Pancreas (tissue), 10 donors: ENCODE results near the gene FBRS. TPM values are rescaled to one million over a fixed set of nuclear protein-coding genes. Genes with fewer than 3 reads are reported as not detected.
A peak's percentile ranks its signal among the peaks of the same experiment; 100 is the strongest.

Experiments used
- ATAC-seq, 4 donors: fragments of 200-7000 bp; cut with Tn5 transposase; one replicate each; pipeline versions ENCODE4 v1.8.0 to v1.9.1; 2020; ENCODE audit warnings: mild to moderate bottlenecking in 4 of 4, moderate library complexity in 4 of 4
- DNase-seq, 6 donors: peaks; one replicate each; pipeline ENCODE4 v3.0.0-alpha.2; 2020
- FAIRE-seq: peaks from 2 replicates; lab custom pipeline; 2012; peaks lifted over from hg19 to GRCh38; lab: Jason Lieb, UNC
- H3K27ac ChIP-seq, 4 donors: fragments of 200-600 bp; sonication (generic); 1 replicate in 3 of 4; 2 replicates in 1 of 4; pipeline versions ENCODE4 v1.5.0 to v1.8.0; 2020
- H3K27me3 ChIP-seq, 4 donors: fragments of 200-600 bp; one replicate each; pipeline ENCODE4 v1.8.0; 2021
- H3K36me3 ChIP-seq, 3 donors: fragments of 200-600 bp; sonication (generic) in 1 of 3; one replicate each; pipeline versions ENCODE4 v1.5.0 to v1.8.0; 2020 to 2021
- H3K4me1 ChIP-seq, 3 donors: fragments of 200-600 bp; one replicate each; pipeline ENCODE4 v1.8.0; 2021
- H3K4me3 ChIP-seq, 4 donors: fragments of 200-600 bp; sonication (generic) in 2 of 4; one replicate each; pipeline versions ENCODE4 v1.5.0 to v1.8.0; 2020 to 2021
- H3K9me3 ChIP-seq, 4 donors: fragments of 200-600 bp; one replicate each; pipeline ENCODE4 v1.8.0; 2021
- CTCF ChIP-seq, 4 donors: fragments of 200-600 bp; sonication (generic) in 3 of 4; IDR thresholded peaks; one replicate each; pipeline versions ENCODE4 v1.5.0 to v1.8.0; 2021; ENCODE audit warnings: antibody characterized with exemption in 4 of 4
- WGBS, 2 donors: extraction: QIAGEN DNeasy Blood & Tissue Kit; methylation state at CpG; one replicate each; pipeline ENCODE4 v1.1.7; 2013; 5-methylcytosine and 5-hydroxymethylcytosine counted together
- intact Hi-C, 3 donors: fragments of 100-400 bp; cut with DNase I; formaldehyde crosslinking; loops; one replicate each; pipeline versions ENCODE4 v1.11.1 to v1.14.2; 2022
- polyA plus RNA-seq, 2 donors: library from polyadenylated mRNA; stranded (reverse); fragments of 200-250 nt; gene quantifications; one replicate each; pipeline ENCODE4 v1.2.3, GENCODE V29; 2013
- total RNA-seq, 6 donors: library from RNA; stranded (reverse); fragmentation: NEBNext Ultra II Directional in 4 of 6; extraction: Animal tissue kit (Norgen Biotek cat#: 25700) in 4 of 6; gene quantifications; one replicate each; pipeline versions ENCODE4 v1.2.1 to v1.2.4, GENCODE V29; 2021 to 2023
- donor health status: healthy with polysubstance abuse.
- donor health status: DM: no; HTN: no; CAD: no; lungs with moderate emphysema.
- donor health status: DM: no; HTN: no; CAD: no.
- donor health status: control.
- donor health status: control.
- donor health status: Bipolar disorder and iron deficiency.
- donor health status: DM: yes; HTN: yes; CAD: no.
- donor health status: DM: no; HTN: no; CAD: no.
- donor health status: DM: no; HTN: no; CAD: no.
- donor health status: DM: yes; HTN: yes; CAD: no.

Gene FBRS
- total and polyA plus RNA-seq, 8 donors, result 16.1 to 60.0 (median 24.8) TPM

GRCh38 chr16:30703971-30704370 lies 45.7 kb downstream of the FBRS start:
- 94% methylated on average over 10 of the region's 10 CpGs for WGBS, 2 donors
- Histone ChIP-seq H3K4me1 (peaks cover 7 to 9% (median 8%) of the 10 kb centered on the region in 3 donors), H3K27ac (no peak overlapping the region), H3K36me3 (peaks cover 26 to 87% (median 69%) of the 10 kb centered on the region in 3 donors), H3K9me3 (no peaks in the 10 kb centered on the region), H3K4me3 (no peak overlapping the region), H3K27me3 (no peaks in the 10 kb centered on the region)
- FAIRE-seq, result no peak
- no peak for TF ChIP-seq CTCF (IDR thresholded peaks at IDR 0.05)
- peak in 1 of 6 donors; percentile 25 for DNase-seq
- ATAC-seq, result no peak
- intact Hi-C loops, result no loop called here

- no peak for ATAC-seq
- Histone ChIP-seq H3K4me1 (no peaks in the 10 kb centered on the region), H3K27me3 (no peaks in the 10 kb centered on the region), H3K4me3 (no peak overlapping the region), H3K27ac (no peak overlapping the region), H3K36me3 (peaks cover 30 to 96% (median 84%) of the 10 kb centered on the region in 3 donors), H3K9me3 (no peaks in the 10 kb centered on the region)
- intact Hi-C loops, result no loop called here
- no peak for FAIRE-seq
- WGBS, 2 donors, result 88 to 93% methylated on average over 6 of the region's 6 CpGs
- no peak for TF ChIP-seq CTCF (IDR thresholded peaks at IDR 0.05)
- no peak for DNase-seq
Observed at GRCh38 chr16:30706046-30706445, 47.8 kb downstream of the FBRS start.

- Histone ChIP-seq H3K9me3 (no peaks in the 10 kb centered on the region), H3K4me1 (no peaks in the 10 kb centered on the region), H3K4me3 (no peak overlapping the region), H3K36me3 (peaks cover 29 to 97% (median 72%) of the 10 kb centered on the region in 3 donors), H3K27me3 (no peaks in the 10 kb centered on the region), H3K27ac (no peak overlapping the region)
- 98% methylated on average over 4 of the region's 4 CpGs for WGBS, 2 donors
- intact Hi-C loops, result no loop called here
- FAIRE-seq, result no peak
- no peak for TF ChIP-seq CTCF (IDR thresholded peaks at IDR 0.05)
- DNase-seq, result no peak
- no peak for ATAC-seq
Observed at GRCh38 chr16:30710971-30711370, 52.7 kb downstream of the FBRS start.

GRCh38 chr16:30711712-30712111 lies 53.5 kb downstream of the FBRS start:
- Histone ChIP-seq H3K27me3 (no peaks in the 10 kb centered on the region), H3K9me3 (no peaks in the 10 kb centered on the region), H3K4me3 (no peak overlapping the region), H3K4me1 (no peaks in the 10 kb centered on the region), H3K27ac (no peak overlapping the region), H3K36me3 (peaks cover 29 to 97% (median 72%) of the 10 kb centered on the region in 3 donors)
- intact Hi-C loops, result no loop called here
- no peak for ATAC-seq
- no peak for TF ChIP-seq CTCF (IDR thresholded peaks at IDR 0.05)
- FAIRE-seq, result no peak
- DNase-seq, result no peak
- WGBS, 2 donors, result 95 to 100% methylated on average over 1 of the region's 1 CpG

GRCh38 chr16:30715750-30716445 lies 57.7 kb downstream of the FBRS start:
- TF ChIP-seq CTCF (IDR thresholded peaks at IDR 0.05), result no peak
- Histone ChIP-seq H3K27ac (peak overlapping the region in 1 of 4 donors; percentile 36), H3K27me3 (no peaks in the 10 kb centered on the region), H3K4me1 (no peaks in the 10 kb centered on the region), H3K9me3 (no peaks in the 10 kb centered on the region), H3K4me3 (no peak overlapping the region), H3K36me3 (peaks cover 24 to 95% (median 50%) of the 10 kb centered on the region in 3 donors)
- DNase-seq (peak in 1 of 6 donors; percentile 11), FAIRE-seq (no peak), ATAC-seq (peak in 2 of 4 donors; percentile 35 to 51)
- WGBS, 2 donors, result 86 to 89% methylated on average over 17 of the region's 17 CpGs
- intact Hi-C loops, result no loop called here
